NCI-H524 treated with DMSO at 0.1 percent for 48 hours (cell line): ENCODE measurements around the gene GOSR1.
"Not testable (repeated sequence)": the region's sequence is repeated elsewhere in the genome, so short reads cannot be mapped to it uniquely, and the experiment has no call there.

Source experiments
- DNase-seq: peaks from one replicate; lab custom pipeline; 2025; lab: John Stamatoyannopoulos, UW

Gene GOSR1

GRCh38 chr17:30505868-30506417 is 28.7 kb downstream of the GOSR1 start:
- no peak for DNase-seq

GRCh38 chr17:30506481-30506880 is 29.3 kb downstream of the GOSR1 start:
- no peak for DNase-seq

- no peak for DNase-seq
Measured at GRCh38 chr17:30513346-30513745, 36.1 kb downstream of the GOSR1 start.

GRCh38 chr17:30514895-30515596 is 37.8 kb downstream of the GOSR1 start:
- no peak for DNase-seq

- DNase-seq: no peak
Measured at GRCh38 chr17:30517786-30518185, 40.6 kb downstream of the GOSR1 start.

GRCh38 chr17:30519166-30519565 is 42.0 kb downstream of the GOSR1 start:
- DNase-seq: no peak

GRCh38 chr17:30519707-30520106 is 42.5 kb downstream of the GOSR1 start:
- DNase-seq: no peak

GRCh38 chr17:30520436-30520835 is 43.2 kb downstream of the GOSR1 start:
- DNase-seq: no peak

- DNase-seq: no peak
Measured at GRCh38 chr17:30520882-30521281, 43.7 kb downstream of the GOSR1 start.

- no peak for DNase-seq
Measured at GRCh38 chr17:30521766-30522165, 44.6 kb downstream of the GOSR1 start.

GRCh38 chr17:30523236-30523635 is 46.0 kb downstream of the GOSR1 start:
- DNase-seq: not testable (repeated sequence)

GRCh38 chr17:30524847-30525246 is 47.6 kb downstream of the GOSR1 start:
- DNase-seq: no peak

- no peak for DNase-seq
Measured at GRCh38 chr17:30526401-30526800, 49.2 kb downstream of the GOSR1 start.

GRCh38 chr17:30528701-30529100 is 51.5 kb downstream of the GOSR1 start:
- not testable (repeated sequence) for DNase-seq

- no peak for DNase-seq
Measured at GRCh38 chr17:30530346-30531025, 53.3 kb downstream of the GOSR1 start.

GRCh38 chr17:30532871-30533270 is 55.7 kb downstream of the GOSR1 start:
- DNase-seq: no peak

GRCh38 chr17:30534298-30534697 is 57.1 kb downstream of the GOSR1 start:
- DNase-seq: no peak

GRCh38 chr17:30534938-30535921 is 58.0 kb downstream of the GOSR1 start:
- DNase-seq: no peak

- DNase-seq: not testable (repeated sequence)
Measured at GRCh38 chr17:30536846-30537245, 59.6 kb downstream of the GOSR1 start.

GRCh38 chr17:30537667-30538066 is 60.5 kb downstream of the GOSR1 start:
- DNase-seq: not testable (repeated sequence)

- no peak for DNase-seq
Measured at GRCh38 chr17:30541802-30542201, 64.6 kb downstream of the GOSR1 start.

- DNase-seq: no peak
Measured at GRCh38 chr17:30543456-30543855, 66.2 kb downstream of the GOSR1 start.
